ENCODE results near the gene C1orf21. TPM values are rescaled to one million over a fixed set of nuclear protein-coding genes. Genes with fewer than 3 reads are reported as not detected.

The C1orf21 gene
- total RNA-seq, 4 donors from 2014 or later = 13.1 to 30.6 (median 22.1) TPM

- Histone ChIP-seq H3K36me3 (no peaks in the 10 kb centered on the region), H3K4me3 (replicated peaks in 1 of 3) (no peak overlapping the region), H3K4me1 (peaks cover 9 to 16% of the 10 kb centered on the region in 2 donors), H3K27me3 (no peaks in the 10 kb centered on the region), H3K9me3 (no peaks in the 10 kb centered on the region), H3K27ac (peak overlapping the region in 1 of 3 donors; percentile 11)
- no peak for DNase-seq
- intact Hi-C loops (cut with DNase I) = no loop called here
- TF ChIP-seq, protein P1, sequence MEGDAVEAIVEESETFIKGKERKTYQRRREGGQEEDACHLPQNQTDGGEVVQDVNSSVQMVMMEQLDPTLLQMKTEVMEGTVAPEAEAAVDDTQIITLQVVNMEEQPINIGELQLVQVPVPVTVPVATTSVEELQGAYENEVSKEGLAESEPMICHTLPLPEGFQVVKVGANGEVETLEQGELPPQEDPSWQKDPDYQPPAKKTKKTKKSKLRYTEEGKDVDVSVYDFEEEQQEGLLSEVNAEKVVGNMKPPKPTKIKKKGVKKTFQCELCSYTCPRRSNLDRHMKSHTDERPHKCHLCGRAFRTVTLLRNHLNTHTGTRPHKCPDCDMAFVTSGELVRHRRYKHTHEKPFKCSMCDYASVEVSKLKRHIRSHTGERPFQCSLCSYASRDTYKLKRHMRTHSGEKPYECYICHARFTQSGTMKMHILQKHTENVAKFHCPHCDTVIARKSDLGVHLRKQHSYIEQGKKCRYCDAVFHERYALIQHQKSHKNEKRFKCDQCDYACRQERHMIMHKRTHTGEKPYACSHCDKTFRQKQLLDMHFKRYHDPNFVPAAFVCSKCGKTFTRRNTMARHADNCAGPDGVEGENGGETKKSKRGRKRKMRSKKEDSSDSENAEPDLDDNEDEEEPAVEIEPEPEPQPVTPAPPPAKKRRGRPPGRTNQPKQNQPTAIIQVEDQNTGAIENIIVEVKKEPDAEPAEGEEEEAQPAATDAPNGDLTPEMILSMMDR (IDR thresholded peaks at IDR 0.05) = no peak
- no peak for TF ChIP-seq POLR2A (IDR thresholded peaks at IDR 0.05)
These were observed 233.6 kb downstream of the C1orf21 start for GRCh38 chr1:184620469-184620868.

- intact Hi-C loops (cut with DNase I) = no loop called here
- Histone ChIP-seq H3K4me3 (replicated peaks in 1 of 3) (no peak overlapping the region), H3K4me1 (peaks cover 9 to 17% of the 10 kb centered on the region in 2 donors), H3K9me3 (no peaks in the 10 kb centered on the region), H3K27ac (peak overlapping the region in 2 of 3 donors; percentile 47 to 73), H3K36me3 (no peaks in the 10 kb centered on the region), H3K27me3 (no peaks in the 10 kb centered on the region)
- TF ChIP-seq, protein P1 (IDR thresholded peaks at IDR 0.05) = no peak
- no peak for TF ChIP-seq POLR2A (IDR thresholded peaks at IDR 0.05)
- DNase-seq = no peak
- WGBS, 2 donors = 70 to 83% methylated on average over 5 of the region's 5 CpGs
These were observed 234.4 kb downstream of the C1orf21 start for GRCh38 chr1:184621260-184621659.

DNA sequence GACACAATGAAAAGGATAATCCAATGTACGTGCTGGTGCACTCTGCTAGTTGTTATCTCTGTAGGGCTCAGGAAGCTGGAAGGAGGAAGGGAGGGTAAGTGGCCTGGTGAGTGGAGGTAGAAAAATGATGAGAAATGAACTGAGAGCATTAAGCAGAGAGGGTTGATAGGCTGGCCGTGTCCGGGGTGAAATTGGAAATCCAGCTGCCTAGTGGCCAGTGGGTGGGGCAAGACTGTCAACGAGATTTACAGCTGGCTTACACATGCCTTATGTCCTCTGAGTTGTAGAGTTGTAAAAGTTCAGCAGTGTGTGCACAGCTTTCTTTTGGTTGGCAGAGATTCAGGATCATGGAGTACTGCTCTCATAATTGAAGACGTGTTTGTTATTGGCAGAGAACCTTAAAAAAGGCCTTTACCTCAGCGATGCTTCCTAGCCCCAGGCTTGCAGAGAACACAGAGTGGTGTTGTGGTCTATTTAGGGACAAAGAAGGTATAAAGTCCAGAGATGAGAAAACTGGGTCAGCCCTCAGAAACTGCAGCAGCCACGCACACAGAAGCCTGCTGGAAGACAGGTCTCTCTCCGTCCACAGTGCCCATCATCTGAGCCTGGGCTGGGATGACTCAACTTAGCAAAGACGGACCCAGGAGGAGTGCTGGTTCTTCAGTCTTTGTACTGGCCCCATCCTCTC is 235.5 kb downstream of the C1orf21 start:
- Histone ChIP-seq H3K36me3 (no peaks in the 10 kb centered on the region), H3K4me1 (peaks cover 11 to 28% of the 10 kb centered on the region in 2 donors), H3K9me3 (no peaks in the 10 kb centered on the region), H3K27ac (peak overlapping the region; percentile 62 to 73 (median 69)), H3K27me3 (no peaks in the 10 kb centered on the region), H3K4me3 (replicated peaks in 1 of 3) (no peak overlapping the region)
- no peak for TF ChIP-seq POLR2A (IDR thresholded peaks at IDR 0.05)
- TF ChIP-seq, protein P1 (IDR thresholded peaks at IDR 0.05) = peak in 1 of 6 experiments; percentile 8
- DNase-seq = peak; percentile 48 to 51
- intact Hi-C loops (cut with DNase I) = no loop called here
- 34 to 46% methylated on average over 9 of the region's 9 CpGs for WGBS, 2 donors

GRCh38 chr1:184623404-184623803 is 236.6 kb downstream of the C1orf21 start:
- Histone ChIP-seq H3K36me3 (no peaks in the 10 kb centered on the region), H3K27me3 (no peaks in the 10 kb centered on the region), H3K4me1 (peaks cover 11 to 28% of the 10 kb centered on the region in 2 donors), H3K9me3 (no peaks in the 10 kb centered on the region), H3K4me3 (replicated peaks in 1 of 3) (no peak overlapping the region), H3K27ac (peak overlapping the region in 2 of 3 donors; percentile 62 to 73)
- TF ChIP-seq, protein P1 (IDR thresholded peaks at IDR 0.05) = no peak
- no peak for TF ChIP-seq POLR2A (IDR thresholded peaks at IDR 0.05)
- intact Hi-C loops (cut with DNase I) = no loop called here
- no peak for DNase-seq
- WGBS, 2 donors = 86 to 94% methylated on average over 4 of the region's 4 CpGs

- no peak for DNase-seq
- no peak for TF ChIP-seq POLR2A (IDR thresholded peaks at IDR 0.05)
- TF ChIP-seq, protein P1 (IDR thresholded peaks at IDR 0.05) = no peak
- intact Hi-C loops (cut with DNase I) = no loop called here
- H3K27ac ChIP-seq = no peak overlapping the region
- no peaks in the 10 kb centered on the region for H3K9me3 ChIP-seq
- no peaks in the 10 kb centered on the region for H3K36me3 ChIP-seq
- H3K4me1 ChIP-seq = peaks cover 11 to 29% of the 10 kb centered on the region in 2 donors
- no peak overlapping the region for H3K4me3 ChIP-seq (replicated peaks in 1 of 3)
- no peaks in the 10 kb centered on the region for H3K27me3 ChIP-seq
- WGBS, 2 donors = 83 to 86% methylated on average over 2 of the region's 2 CpGs
These were observed 237.2 kb downstream of the C1orf21 start for GRCh38 chr1:184624051-184624450.

Measured in thyroid gland (tissue), 4 donors.